ENCODE measurements around the gene GRIP2. TPM values are rescaled to one million over a fixed set of nuclear protein-coding genes. Genes with fewer than 3 reads are reported as not detected.
A peak's percentile ranks its signal among the peaks of the same experiment; 100 is the strongest.

Gene GRIP2
- total RNA-seq, 1 donor from 2014 or later: 37.0 TPM

DNA sequence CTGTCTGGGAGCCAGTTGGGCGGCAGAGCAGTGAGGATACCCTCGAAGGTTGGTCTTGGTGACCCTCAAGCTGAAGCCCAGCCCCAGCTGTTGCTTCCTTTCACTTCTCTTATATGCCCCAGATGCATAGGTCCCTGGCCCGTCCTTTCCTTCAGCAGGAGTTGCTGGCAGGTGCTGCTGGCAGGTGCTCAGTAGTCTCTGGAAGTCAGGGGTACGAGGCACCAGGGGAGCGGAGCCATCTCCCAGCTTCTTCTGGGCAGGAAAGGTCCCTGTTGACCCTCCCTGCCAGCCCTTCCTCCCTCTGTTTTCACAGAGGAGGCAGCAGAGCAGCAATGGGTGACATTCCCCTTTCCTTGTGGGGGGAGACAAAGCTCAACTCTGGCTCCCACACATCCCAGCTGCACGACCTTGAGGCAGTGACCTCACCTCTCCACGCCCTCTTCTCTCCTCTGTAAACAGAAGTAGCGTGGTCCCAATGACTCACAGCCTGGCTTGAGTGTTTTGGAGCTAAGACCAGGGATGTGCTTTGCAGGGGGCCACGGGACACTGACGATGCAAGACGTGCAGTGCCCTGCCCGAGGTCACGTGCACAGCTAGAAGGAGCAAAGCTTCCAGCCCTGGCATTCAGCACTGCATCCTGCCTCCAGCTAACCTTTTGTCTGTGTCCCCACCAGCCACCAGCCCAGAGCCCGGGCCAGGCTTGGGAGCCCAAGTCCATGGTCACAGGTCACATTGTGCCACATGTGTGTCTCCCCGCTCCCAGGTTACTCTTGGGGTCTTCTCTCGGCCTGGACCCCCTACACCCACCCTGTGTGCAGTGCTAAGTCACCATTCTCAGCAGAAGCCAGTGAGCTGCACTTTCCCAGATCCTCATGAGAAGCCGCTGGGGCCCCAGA lies 88.0 kb downstream of the GRIP2 start:
- DNase-seq: peak; percentile 69
- peak; percentile 69 for ATAC-seq
- intact Hi-C loops (cut with micrococcal nuclease): no loop called here

DNA sequence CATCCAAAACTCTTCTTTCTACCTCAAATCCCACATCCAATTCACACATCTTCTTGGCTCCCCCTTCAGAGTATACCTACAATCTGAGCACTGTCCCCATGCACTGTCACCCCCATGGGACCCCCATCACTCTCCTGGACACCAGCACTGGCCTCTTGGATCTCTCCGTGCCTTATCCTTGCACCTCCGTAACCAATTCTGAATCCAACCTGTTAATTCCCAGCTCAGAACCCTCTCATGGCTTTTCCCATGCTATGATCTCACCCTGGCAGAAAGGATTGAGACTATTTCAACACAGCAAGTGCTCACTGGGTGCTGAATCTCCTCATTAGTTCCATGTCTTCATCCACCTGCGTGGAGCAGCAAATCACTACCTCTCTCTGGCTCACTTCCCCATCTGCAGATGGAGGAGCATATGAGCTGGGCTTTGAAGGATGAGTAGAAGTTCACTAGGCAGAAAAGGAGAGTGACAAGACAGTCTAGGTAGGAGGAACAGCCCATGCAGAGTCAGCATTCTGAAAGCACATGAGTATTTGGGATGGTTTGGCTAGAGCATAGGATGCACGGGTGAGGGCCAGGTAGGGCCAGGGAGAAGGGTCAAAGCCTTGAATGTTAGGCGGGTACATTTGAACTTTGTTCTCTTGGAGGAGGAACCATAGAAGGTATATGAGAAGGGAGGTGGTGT lies 89.1 kb downstream of the GRIP2 start:
- no peak for ATAC-seq
- intact Hi-C loops (cut with micrococcal nuclease): no loop called here

GRCh38 chr3:14450506-14450905 lies 89.6 kb downstream of the GRIP2 start:
- intact Hi-C loops (cut with micrococcal nuclease): no loop called here
- no peak for DNase-seq
- no peak for ATAC-seq

More for the DNA sequence above, 89.1 kb downstream of the GRIP2 start:
- no peak for DNase-seq

GRCh38 chr3:14448756-14449727 lies 91.1 kb downstream of the GRIP2 start:
- intact Hi-C loops (cut with micrococcal nuclease): no loop called here
- ATAC-seq: no peak
- DNase-seq: no peak

GRCh38 chr3:14448063-14448462 lies 92.1 kb downstream of the GRIP2 start:
- intact Hi-C loops (cut with micrococcal nuclease): no loop called here
- no peak for DNase-seq
- ATAC-seq: no peak

- DNase-seq (no peak), ATAC-seq (no peak)
- intact Hi-C loops (cut with micrococcal nuclease): no loop called here
Observed at GRCh38 chr3:14446988-14447570, 93.1 kb downstream of the GRIP2 start.

DNA sequence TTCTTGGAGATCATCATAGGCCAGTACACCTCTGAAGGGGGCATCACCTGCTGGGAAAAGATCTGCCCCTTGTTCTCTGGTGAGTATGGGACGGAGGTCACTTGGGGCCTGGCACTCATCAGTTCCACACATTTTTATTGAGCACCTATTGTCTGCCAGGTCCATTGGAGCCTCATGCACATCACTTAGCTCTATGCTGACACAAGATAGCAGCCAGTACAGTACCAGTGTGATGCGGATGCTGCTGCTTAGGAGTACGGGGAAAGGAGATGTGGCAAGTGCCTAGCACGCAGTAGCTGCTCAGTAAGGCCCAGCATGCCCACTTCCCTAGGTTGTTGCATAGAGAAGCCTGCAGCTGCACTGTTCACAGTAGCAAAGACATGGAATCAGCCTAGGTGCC lies 94.4 kb downstream of the GRIP2 start:
- no peak for ATAC-seq
- DNase-seq: no peak
- intact Hi-C loops (cut with micrococcal nuclease): no loop called here

GRCh38 chr3:14444380-14444779 lies 95.8 kb downstream of the GRIP2 start:
- intact Hi-C loops (cut with micrococcal nuclease): no loop called here
- no peak for DNase-seq
- ATAC-seq: no peak

DNA sequence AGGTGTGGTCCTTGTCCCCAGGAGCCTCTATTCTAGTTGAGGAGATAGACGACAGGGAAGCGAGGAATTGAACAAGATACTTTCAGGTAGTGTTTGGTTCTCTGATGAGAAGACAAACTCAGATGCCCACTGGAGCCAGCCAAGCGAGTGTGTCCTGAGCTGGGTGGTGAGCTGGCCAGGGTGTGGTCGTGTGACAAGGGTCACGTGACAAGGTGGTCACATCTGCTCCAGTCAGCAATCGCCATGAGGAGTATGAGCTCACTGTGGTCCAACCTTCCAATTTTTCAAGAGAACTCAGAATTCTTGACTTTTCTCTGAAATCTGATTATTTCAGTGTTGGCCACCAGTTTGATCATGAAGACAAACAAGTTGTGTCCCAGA lies 98.2 kb downstream of the GRIP2 start:
- ATAC-seq (no peak), DNase-seq (no peak)
- intact Hi-C loops (cut with micrococcal nuclease): no loop called here

DNA sequence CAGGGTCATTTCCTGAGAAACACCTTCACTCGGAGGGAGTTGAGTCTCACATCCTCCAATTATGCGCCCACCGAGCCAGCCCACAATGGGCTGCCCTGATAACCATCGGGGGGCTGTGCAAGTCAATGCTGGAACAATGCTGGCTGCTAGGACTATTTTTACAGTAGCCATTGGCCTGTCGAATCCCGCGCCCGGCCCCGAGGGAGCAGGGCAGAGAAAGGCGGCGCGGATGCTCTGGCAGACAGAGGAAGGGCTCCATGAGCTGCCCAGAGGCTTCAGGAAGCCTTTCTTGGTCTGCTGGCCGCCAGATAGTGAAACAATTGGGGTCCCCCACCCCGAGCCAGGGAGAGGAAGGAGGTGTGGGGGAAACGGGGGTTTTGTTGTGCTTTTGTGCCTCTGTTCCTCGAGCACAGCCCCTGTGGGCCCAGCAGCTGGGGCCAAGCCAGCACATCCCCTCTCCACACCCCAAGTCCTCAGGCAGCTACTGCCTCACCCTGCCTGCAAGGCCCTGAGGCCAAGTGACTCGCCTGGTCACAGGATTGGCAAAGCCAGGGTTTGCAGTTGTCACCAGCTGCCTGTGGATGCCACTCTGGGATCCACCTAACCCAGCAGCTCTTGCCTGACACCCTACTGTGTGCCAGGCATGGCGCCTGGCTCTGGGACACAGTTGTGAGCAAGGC lies 98.8 kb downstream of the GRIP2 start:
- intact Hi-C loops (cut with micrococcal nuclease): no loop called here
- peak; percentile 55 for DNase-seq
- ATAC-seq: peak; percentile 44

GRCh38 chr3:14440531-14441239 lies 99.5 kb downstream of the GRIP2 start:
- DNase-seq (no peak), ATAC-seq (no peak)
- intact Hi-C loops (cut with micrococcal nuclease): no loop called here

DNA sequence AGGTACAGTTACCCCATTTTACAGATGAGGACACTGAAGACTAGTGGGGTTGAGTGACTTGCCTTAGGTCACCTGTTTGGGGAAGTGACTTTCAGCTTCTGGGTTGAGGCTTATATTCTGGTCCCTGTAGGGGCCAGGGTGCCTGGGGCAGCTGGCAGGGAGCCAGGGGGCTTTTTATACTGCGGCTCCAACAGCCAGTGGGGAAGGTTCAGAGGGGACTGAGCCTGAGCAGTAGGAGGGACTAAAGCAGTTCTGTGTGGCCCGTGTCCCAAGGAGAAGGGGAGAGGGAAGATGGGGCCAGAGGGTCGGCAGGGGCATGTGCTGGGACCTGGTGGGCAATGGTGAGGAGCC lies 100.0 kb downstream of the GRIP2 start:
- no peak for DNase-seq
- intact Hi-C loops (cut with micrococcal nuclease): no loop called here
- ATAC-seq: no peak

DNA sequence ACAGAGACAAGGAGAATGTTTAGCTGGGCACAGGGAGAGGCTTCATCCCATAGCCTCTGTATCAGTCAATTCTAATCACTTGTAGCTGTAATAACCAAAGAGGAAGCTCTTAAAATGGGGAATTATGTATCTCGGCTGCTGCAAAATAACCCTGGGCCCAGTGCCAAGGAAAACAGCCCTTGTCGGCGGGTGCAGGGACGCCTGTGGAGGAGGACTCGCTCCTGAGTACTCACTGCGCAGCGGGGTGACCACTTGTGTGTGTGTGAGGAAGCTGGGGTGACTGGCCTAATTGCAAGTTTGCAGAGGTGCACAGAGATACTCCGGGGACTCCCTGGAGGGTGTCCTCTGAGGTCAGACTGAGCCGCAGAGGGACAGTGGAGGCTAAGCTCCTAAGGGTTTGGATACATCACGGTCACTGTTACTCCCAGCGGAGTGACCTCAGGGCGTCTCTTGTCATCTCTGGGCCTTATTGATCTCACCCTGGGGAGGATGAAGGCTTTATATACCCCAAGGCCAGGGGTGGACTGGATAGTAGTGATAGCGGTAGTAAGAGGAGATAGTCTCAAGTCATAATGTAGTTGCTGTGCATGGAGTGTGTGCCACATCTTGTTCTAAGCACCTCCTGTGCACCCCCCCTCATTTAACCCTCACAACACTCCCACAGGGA lies 100.5 kb downstream of the GRIP2 start:
- DNase-seq (peak; percentile 84), ATAC-seq (peak; percentile 66)
- intact Hi-C loops (cut with micrococcal nuclease): no loop called here

Other genes starting within 250 kb of the GRIP2 start
- 14.1 TPM for gene SLC6A6, start 137.7 kb downstream of the GRIP2 start, total RNA-seq
- 10.7 TPM for gene CCDC174, start 111.4 kb upstream of the GRIP2 start, total RNA-seq
- not detected for gene C3orf20, start 134.8 kb upstream of the GRIP2 start, total RNA-seq